BJ (cell line): ENCODE results near the gene AFM. TPM values are rescaled to one million over a fixed set of nuclear protein-coding genes. Genes with fewer than 3 reads are reported as not detected.

ENCODE experiments used
- CTCF ChIA-PET: fragments of 350-600 bp; formaldehyde crosslinking; extraction: SDS; loops from one replicate; lab custom pipeline; 2021; ENCODE audit warnings: antibody characterized with exemption, inconsistent platforms; lab: Yijun Ruan, JAX
- POLR2A ChIA-PET: fragments of 300-600 bp; sonication (Branson Sonifier 250); formaldehyde crosslinking; extraction: SDS; loops from one replicate; lab custom pipeline; 2021; ENCODE audit warnings: antibody characterized with exemption; lab: Charles Lee
- DNase-seq: peaks from one replicate; pipeline ENCODE4 v3.0.0-alpha.2; 2011; ENCODE audit warnings: low read depth
- H3K27me3 ChIP-seq: 2 replicates; pipeline ENCODE4 v1.6.0; 2011; ENCODE audit warnings: low read length; ENCODE audit not compliant: control insufficient read depth, insufficient read depth
- H3K36me3 ChIP-seq: 2 replicates; pipeline ENCODE4 v1.5.1; 2011; ENCODE audit warnings: low read length; ENCODE audit not compliant: control insufficient read depth, insufficient read depth
- H3K4me3 ChIP-seq: 2 replicates; pipeline ENCODE4 v1.5.1; 2011; ENCODE audit warnings: low read depth, mild to moderate bottlenecking, control low read depth, low read length
- CTCF ChIP-seq: IDR thresholded peaks from 2 replicates; pipeline ENCODE4 v1.5.1; 2011; ENCODE audit warnings: low read depth, mild to moderate bottlenecking, control low read depth, inconsistent platforms, low read length, moderate library complexity; ENCODE audit not compliant: insufficient read depth
- polyA plus RNA-seq: library from polyadenylated mRNA; depleted of rRNA; stranded (reverse); fragments of >200 nt; gene quantifications from 2 replicates; pipeline ENCODE4 v1.2.3, GENCODE V29; 2011

AFM gene
- polyA plus RNA-seq, 1 experiment = not detected

- ChIA-PET POLR2A (no interaction called here), CTCF (no interaction called here)
- no peak for DNase-seq
- no peaks in the 10 kb centered on the region for H3K36me3 ChIP-seq
- no peak overlapping the region for H3K4me3 ChIP-seq
- TF ChIP-seq CTCF = no peak
- 0 out of 2 replicates have a peak, but pooled peaks cover 2% of the 10 kb centered on the region for H3K27me3 ChIP-seq
These were observed 39.3 kb upstream of the AFM start for GRCh38 chr4:73442275-73442674.

- CTCF ChIA-PET = interaction anchor here (0.7 to 1.7 kb wide), 3 partner anchors 9 to 17 kb away, joined by 3 to 4 read pairs (median 3); no protein-coding TSS in a partner anchor
- no peaks in the 10 kb centered on the region for H3K36me3 ChIP-seq
- POLR2A ChIA-PET = no interaction called here
- 0 out of 2 replicates have a peak, but pooled peaks cover 2% of the 10 kb centered on the region for H3K27me3 ChIP-seq
- TF ChIP-seq CTCF = no peak
- DNase-seq = no peak
- H3K4me3 ChIP-seq = no peak overlapping the region
These were observed 38.3 kb upstream of the AFM start for GRCh38 chr4:73443224-73443623.

GRCh38 chr4:73445383-73446335, 35.9 kb upstream of the AFM start:
- Histone ChIP-seq H3K27me3 (0 out of 2 replicates have a peak, but pooled peaks cover 2% of the 10 kb centered on the region), H3K4me3 (no peak overlapping the region), H3K36me3 (no peaks in the 10 kb centered on the region)
- ChIA-PET CTCF (interaction anchor here (0.6 to 2.1 kb wide), 24 partner anchors 8 to 911 kb away, joined by 3 to 14 read pairs (median 4); no protein-coding TSS in a partner anchor), POLR2A (no interaction called here)
- DNase-seq = no peak
- no peak for TF ChIP-seq CTCF

GRCh38 chr4:73446336-73446938, 35.1 kb upstream of the AFM start:
- Histone ChIP-seq H3K36me3 (no peaks in the 10 kb centered on the region), H3K4me3 (no peak overlapping the region), H3K27me3 (0 out of 2 replicates have a peak, but pooled peaks cover 2% of the 10 kb centered on the region)
- CTCF ChIA-PET = interaction anchor here (0.6 to 2.1 kb wide), 26 partner anchors 8 to 910 kb away, joined by 3 to 14 read pairs (median 4); no protein-coding TSS in a partner anchor
- POLR2A ChIA-PET = no interaction called here
- peak; percentile 76 for TF ChIP-seq CTCF
- no peak for DNase-seq

GRCh38 chr4:73447671-73448070, 33.9 kb upstream of the AFM start:
- TF ChIP-seq CTCF = no peak
- H3K27me3 ChIP-seq = no peaks in the 10 kb centered on the region
- no peak for DNase-seq
- CTCF ChIA-PET = interaction anchor here (0.6 to 2.1 kb wide), 4 partner anchors 10 to 1726 kb away, joined by 3 to 10 read pairs (median 6); no protein-coding TSS in a partner anchor
- POLR2A ChIA-PET = no interaction called here
- no peaks in the 10 kb centered on the region for H3K36me3 ChIP-seq
- no peak overlapping the region for H3K4me3 ChIP-seq
